K562 (cell line): Measurements from ENCODE around the gene ASIC3. TPM values are rescaled to one million over a fixed set of nuclear protein-coding genes. Genes with fewer than 3 reads are reported as not detected.

Experiments
- BRD4 ChIP-seq: fragments of 200-600 bp; sonication (generic); IDR thresholded peaks from 2 replicates; pipeline ENCODE4 v1.6.1; 2017; ENCODE audit warnings: inconsistent platforms
- DDX20 ChIP-seq: fragments of 450-650 bp; IDR thresholded peaks from 2 replicates; pipeline ENCODE4 v1.6.1; 2016; ENCODE audit warnings: missing genetic modification characterization, low read depth, mild to moderate bottlenecking, missing compliant biosample characterization, moderate library complexity
- JUN ChIP-seq, 2 experiments: sonication (generic) in 1 of 2; formaldehyde crosslinking in 1 of 2; IDR thresholded peaks; 2 replicates each; pipeline versions ENCODE4 v1.6.1 to v1.8.0; 2012 to 2022; ENCODE audit warnings: borderline replicate concordance in 2 of 2, mild to moderate bottlenecking in 2 of 2, improper control_type of control experiment in 1 of 2, low read depth in 1 of 2, low read length in 1 of 2, missing genetic modification reagents in 1 of 2
- JUND ChIP-seq, 2 experiments: IDR thresholded peaks; 2 replicates in 1 of 2; 3 replicates in 1 of 2; pipeline ENCODE4 v1.6.1; 2011; ENCODE audit warnings: borderline replicate concordance in 2 of 2, low read depth in 2 of 2, low read length in 2 of 2, improper control_type of control experiment in 1 of 2, missing biosample characterization in 1 of 2, missing genetic modification characterization in 1 of 2, missing genetic modification reagents in 1 of 2
- SETDB1 ChIP-seq: IDR thresholded peaks from one replicate; pipeline ENCODE4 v1.6.1; 2012; ENCODE audit warnings: low read length, control low read depth, inconsistent platforms
- SMAD2 ChIP-seq: fragments of 150-350 bp; IDR thresholded peaks from 2 replicates; pipeline ENCODE4 v1.6.1; 2014; ENCODE audit warnings: low read depth, mild to moderate bottlenecking, low read length
- U2AF2 ChIP-seq: fragments of 200-400 bp; formaldehyde crosslinking; optimal IDR thresholded peaks from 2 replicates; pipeline ENCODE3; 2017; ENCODE audit warnings: low read depth, mild to moderate bottlenecking, low read length
- XRCC4 ChIP-seq: IDR thresholded peaks from one replicate; pipeline ENCODE4 v1.6.1; 2011; ENCODE audit not compliant: insufficient read depth, insufficient read length; ENCODE audit errors: extremely low read depth
- ZNF318 ChIP-seq, 2 experiments: fragments of 450-650 bp; IDR thresholded peaks; 2 replicates each; pipeline ENCODE4 v1.6.1; 2016; ENCODE audit warnings: mild to moderate bottlenecking in 2 of 2, borderline replicate concordance in 1 of 2, low read depth in 1 of 2, moderate library complexity in 1 of 2
- polyA plus RNA-seq, 8 experiments: library from polyadenylated mRNA; depleted of rRNA in 4 of 8; stranded (reverse) in 5 of 8; unstranded in 3 of 8; fragments of >200 nt; fragmentation: Nextera tagmentation in 2 of 8; fragmentation: Illumina TruSeq in 1 of 8; extraction: Ambion mirVana in 2 of 8; extraction: Trizol in 1 of 8; gene quantifications; 2 replicates each; pipeline versions ENCODE4 v1.2.1 to v1.2.3, GENCODE V29; 2011 to 2014; ENCODE audit warnings: inconsistent platforms in 1 of 8, missing spikeins in 1 of 8
- total RNA-seq, 7 experiments: library from RNA; depleted of rRNA in 6 of 7; stranded (reverse); fragments of >200 nt in 6 of 7; fragmentation: Illumina TruSeq in 2 of 7; extraction: Trizol in 2 of 7; gene quantifications; 2 replicates each; pipeline versions ENCODE4 v1.2.1 to v1.2.3, GENCODE V29; 2011 to 2021; ENCODE audit warnings: low replicate concordance in 1 of 7
- TF ChIP-seq, protein P1 (sequence below), 2 experiments: fragments of 450-650 bp; IDR thresholded peaks; 2 replicates each; pipeline ENCODE4 v1.6.1; 2018; ENCODE audit warnings: mild to moderate bottlenecking in 2 of 2, low read depth in 1 of 2; ENCODE audit not compliant: partially characterized antibody in 2 of 2
- TF ChIP-seq, protein P2 (sequence below): IDR thresholded peaks from 2 replicates; pipeline ENCODE4 v1.6.1; 2012; ENCODE audit warnings: low read depth, low read length, improper control_type of control experiment, borderline replicate concordance

The ASIC3 gene
- total and polyA plus RNA-seq, 9 of the 15 experiments (the other 6 are each of a cell fraction or from before 2014, with no cell fraction given): 0.11 to 5.0 (median 0.87) TPM

DNA sequence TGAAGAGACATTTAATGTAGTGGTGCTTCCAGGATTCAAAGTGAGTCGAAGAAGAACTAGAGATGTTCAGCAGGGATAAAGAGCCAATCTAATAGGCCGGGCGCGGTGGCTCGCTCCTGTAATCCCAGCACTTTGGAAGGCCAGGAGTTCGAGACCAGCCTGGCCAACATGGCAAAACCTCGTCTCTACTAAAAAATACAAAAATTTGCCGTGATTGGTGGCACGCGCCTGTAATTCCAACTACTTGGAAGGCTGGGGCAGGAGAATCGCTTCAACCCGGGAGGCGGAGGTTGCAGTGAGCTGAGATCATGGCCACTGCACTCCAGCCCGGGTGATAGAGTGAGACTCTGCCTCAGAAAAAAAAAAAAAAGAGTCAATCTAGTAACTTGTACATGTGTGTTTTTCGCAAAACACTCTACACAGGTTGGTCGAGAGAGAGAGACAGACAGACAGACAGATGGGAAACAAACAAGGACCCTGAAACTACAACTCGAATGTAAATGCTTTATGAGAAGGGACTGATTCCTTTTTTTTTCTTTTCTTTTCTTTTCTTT, 19.3 kb upstream of the ASIC3 start (continued):
- TF ChIP-seq ZNF318 (IDR thresholded peaks at IDR 0.05; ENCODE audit: borderline replicate concordance in 1 of 2, low read depth in 1 of 2) (no peak), U2AF2 (no peak), DDX20 (no peak), BRD4 (no peak), SETDB1 (no peak), SMAD2 (no peak), XRCC4 (no peak), JUN (IDR thresholded peaks at IDR 0.05; ENCODE audit: borderline replicate concordance, low read depth, low read length) (no peak), JUN (CRISPR knock-in tag; IDR thresholded peaks at IDR 0.05; ENCODE audit: borderline replicate concordance) (0 out of 2 replicates have a peak, but pooled peaks have one; percentile 11), JUND (IDR thresholded peaks at IDR 0.05; ENCODE audit: borderline replicate concordance, low read depth, low read length) (no peak), JUND (tag; IDR thresholded peaks at IDR 0.05; ENCODE audit: borderline replicate concordance, low read depth, low read length) (no peak)
- TF ChIP-seq, protein P1, sequence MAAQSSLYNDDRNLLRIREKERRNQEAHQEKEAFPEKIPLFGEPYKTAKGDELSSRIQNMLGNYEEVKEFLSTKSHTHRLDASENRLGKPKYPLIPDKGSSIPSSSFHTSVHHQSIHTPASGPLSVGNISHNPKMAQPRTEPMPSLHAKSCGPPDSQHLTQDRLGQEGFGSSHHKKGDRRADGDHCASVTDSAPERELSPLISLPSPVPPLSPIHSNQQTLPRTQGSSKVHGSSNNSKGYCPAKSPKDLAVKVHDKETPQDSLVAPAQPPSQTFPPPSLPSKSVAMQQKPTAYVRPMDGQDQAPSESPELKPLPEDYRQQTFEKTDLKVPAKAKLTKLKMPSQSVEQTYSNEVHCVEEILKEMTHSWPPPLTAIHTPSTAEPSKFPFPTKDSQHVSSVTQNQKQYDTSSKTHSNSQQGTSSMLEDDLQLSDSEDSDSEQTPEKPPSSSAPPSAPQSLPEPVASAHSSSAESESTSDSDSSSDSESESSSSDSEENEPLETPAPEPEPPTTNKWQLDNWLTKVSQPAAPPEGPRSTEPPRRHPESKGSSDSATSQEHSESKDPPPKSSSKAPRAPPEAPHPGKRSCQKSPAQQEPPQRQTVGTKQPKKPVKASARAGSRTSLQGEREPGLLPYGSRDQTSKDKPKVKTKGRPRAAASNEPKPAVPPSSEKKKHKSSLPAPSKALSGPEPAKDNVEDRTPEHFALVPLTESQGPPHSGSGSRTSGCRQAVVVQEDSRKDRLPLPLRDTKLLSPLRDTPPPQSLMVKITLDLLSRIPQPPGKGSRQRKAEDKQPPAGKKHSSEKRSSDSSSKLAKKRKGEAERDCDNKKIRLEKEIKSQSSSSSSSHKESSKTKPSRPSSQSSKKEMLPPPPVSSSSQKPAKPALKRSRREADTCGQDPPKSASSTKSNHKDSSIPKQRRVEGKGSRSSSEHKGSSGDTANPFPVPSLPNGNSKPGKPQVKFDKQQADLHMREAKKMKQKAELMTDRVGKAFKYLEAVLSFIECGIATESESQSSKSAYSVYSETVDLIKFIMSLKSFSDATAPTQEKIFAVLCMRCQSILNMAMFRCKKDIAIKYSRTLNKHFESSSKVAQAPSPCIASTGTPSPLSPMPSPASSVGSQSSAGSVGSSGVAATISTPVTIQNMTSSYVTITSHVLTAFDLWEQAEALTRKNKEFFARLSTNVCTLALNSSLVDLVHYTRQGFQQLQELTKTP (IDR thresholded peaks at IDR 0.05; ENCODE audit: low read depth in 1 of 2, partially characterized antibody in 2 of 2): peak in 1 of 2 experiments; percentile 9
- TF ChIP-seq, protein P2, sequence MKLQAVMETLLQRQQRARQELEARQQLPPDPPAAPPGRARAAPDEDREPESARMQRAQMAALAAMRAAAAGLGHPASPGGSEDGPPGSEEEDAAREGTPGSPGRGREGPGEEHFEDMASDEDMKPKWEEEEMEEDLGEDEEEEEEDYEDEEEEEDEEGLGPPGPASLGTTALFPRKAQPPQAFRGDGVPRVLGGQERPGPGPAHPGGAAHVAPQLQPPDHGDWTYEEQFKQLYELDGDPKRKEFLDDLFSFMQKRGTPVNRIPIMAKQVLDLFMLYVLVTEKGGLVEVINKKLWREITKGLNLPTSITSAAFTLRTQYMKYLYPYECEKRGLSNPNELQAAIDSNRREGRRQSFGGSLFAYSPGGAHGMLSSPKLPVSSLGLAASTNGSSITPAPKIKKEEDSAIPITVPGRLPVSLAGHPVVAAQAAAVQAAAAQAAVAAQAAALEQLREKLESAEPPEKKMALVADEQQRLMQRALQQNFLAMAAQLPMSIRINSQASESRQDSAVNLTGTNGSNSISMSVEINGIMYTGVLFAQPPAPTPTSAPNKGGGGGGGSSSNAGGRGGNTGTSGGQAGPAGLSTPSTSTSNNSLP: no peak
